ENCODE data around the gene SGCE. TPM values are rescaled to one million over a fixed set of nuclear protein-coding genes. Genes with fewer than 3 reads are reported as not detected.
"Not testable (repeated sequence)": the region's sequence is repeated elsewhere in the genome, so short reads cannot be mapped to it uniquely, and the experiment has no call there.

The SGCE gene, protein sequence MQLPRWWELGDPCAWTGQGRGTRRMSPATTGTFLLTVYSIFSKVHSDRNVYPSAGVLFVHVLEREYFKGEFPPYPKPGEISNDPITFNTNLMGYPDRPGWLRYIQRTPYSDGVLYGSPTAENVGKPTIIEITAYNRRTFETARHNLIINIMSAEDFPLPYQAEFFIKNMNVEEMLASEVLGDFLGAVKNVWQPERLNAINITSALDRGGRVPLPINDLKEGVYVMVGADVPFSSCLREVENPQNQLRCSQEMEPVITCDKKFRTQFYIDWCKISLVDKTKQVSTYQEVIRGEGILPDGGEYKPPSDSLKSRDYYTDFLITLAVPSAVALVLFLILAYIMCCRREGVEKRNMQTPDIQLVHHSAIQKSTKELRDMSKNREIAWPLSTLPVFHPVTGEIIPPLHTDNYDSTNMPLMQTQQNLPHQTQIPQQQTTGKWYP
- 17.4 TPM for total RNA-seq
- long read RNA-seq, transcript SGCE-299 (11 exons, 1,614 nt): major isoform, 7 of 10 reads
- long read RNA-seq, partial matches to known transcripts: 2 of 10 reads
- long read RNA-seq, other reads (novel, unspliced or antisense): 0 of 10 reads

DNA sequence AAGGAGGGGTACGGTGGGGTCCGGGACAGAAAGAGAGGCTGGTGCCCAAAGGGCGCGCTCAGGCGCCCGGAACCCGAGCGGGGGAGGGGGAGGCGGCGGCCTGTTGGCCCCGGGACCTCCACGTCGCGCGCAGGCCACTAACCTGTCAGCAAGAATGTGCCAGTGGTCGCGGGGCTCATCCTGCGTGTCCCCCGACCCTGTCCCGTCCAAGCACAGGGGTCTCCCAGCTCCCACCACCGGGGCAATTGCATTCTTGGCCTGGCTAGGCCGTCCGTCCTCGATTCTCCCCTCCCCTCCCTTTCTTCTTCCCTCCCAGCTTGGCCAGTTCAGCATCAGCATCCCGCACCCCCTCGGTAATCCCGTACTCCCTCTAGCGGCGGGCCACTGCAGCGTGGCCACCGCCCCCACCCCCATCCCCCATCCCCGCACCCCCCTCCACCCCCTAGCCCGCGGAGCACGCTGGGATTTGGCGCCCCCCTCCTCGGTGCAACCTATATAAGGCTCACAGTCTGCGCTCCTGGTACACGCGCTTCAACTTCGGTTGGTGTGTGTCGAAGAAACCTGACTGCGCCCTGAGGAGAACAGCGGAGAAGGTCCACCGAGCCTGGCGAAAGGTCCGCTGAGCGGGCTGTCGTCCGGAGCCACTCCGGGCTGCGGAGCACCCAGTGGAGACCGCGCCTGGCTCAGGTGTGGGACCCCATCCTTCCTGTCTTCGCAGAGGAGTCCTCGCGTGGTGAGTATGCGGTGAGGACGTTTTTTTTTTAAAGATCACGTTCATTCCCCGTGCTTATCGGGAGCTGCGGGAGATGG lies at the start of gene SGCE:
Gene SGCE (minus strand): TSS at position 286 of the 810 bp plus-strand sequence. CDS start 35 bp downstream, at position 251.
- peak; percentile 80 for ATAC-seq
- intact Hi-C loops (cut with micrococcal nuclease): no loop called here
- DNase-seq: peak; percentile 78

DNA sequence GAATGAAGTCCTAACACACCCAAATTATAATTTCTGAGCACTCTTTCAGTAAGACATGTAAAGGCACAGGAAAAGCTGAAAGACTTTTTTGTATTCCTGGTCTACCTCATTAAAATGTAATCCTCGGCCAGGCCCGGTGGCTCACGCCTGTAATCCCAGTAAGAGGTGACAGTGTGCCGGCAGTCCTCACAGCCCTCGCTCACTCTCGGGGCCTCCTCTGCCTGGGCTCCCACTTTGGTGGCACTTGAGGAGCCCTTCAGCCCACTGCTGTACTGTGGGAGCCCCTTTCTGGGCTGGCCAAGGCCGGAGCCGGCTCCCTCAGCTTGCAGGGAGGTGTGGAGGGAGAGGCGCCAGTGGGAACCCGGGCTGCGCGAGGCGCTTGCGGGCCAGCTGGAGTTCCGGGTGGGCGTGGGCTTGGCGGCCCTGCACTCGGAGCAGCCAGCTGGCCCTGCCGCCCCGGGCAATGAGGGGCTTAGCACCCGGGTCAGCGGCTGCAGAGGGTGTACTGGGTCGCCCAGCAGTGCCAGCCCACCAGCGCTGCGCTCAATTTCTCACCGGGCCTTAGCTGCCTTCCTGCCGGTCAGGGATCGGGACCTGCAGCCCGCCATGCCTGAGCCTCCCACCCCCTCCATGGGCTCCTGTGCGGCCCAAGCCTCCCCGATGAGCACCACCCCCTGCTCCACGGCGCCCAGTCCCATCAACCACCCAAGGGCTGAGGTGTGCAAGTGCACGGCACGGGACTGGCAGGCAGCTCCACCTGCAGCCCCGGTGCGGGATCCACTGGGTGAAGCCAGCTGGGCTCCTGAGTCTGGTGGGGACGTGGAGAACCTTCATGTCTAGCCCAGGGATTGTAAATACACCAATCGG lies 49.5 kb upstream of the SGCE start:
- intact Hi-C loops (cut with micrococcal nuclease); DNase-seq; ATAC-seq: not testable (repeated sequence)

DNA sequence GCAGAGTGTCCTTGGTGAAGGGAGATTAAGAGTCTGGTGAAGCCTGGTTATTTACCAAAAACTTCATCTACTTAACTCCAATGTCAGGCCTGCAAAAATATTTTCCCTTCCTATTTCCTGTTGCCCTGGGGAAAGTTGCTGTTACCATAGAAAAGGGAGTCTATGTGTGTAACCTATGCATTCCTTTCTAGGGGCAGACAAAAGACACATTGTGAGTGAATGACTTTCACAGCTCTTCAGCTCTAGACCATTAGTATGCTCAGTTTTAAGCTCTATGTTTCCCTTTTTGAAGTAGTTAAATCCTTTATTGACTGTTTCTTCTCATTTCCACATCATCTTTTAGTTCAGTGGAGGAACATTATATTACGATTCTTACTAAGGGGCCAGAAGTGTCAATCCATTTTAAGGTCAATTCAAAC lies 45.6 kb upstream of the SGCE start:
- DNase-seq (no peak), ATAC-seq (no peak)
- intact Hi-C loops (cut with micrococcal nuclease): no loop called here

DNA sequence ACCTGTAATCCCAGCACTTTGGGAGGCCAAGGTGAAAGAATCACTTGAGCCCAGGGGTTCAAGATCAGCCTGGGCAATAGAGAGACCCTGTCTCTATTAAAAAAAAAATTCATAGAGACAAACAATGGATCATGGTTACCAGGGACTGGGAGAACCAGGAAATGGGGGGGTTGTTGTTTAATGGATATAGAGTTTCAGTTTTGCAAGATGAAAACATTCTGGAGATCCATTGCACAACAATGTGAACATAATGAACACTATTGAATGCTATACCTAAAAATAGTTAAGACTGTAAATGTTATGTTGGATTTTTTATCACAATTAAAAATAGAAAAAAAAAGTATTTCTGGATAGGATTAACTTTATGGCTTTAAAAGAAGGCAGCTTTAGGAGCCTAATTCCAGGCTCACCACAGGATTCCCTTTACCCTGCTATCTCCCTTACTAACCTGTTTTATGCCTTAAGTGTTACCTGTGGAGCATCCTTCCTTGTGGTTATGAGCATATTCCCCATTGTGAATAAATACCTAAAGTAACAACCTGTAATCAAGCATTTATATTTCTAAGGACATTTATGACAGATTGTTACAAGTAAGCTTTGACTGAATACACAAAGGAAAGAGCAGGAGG lies 45.1 kb upstream of the SGCE start:
- DNase-seq: no peak
- no peak for ATAC-seq
- intact Hi-C loops (cut with micrococcal nuclease): no loop called here

DNA sequence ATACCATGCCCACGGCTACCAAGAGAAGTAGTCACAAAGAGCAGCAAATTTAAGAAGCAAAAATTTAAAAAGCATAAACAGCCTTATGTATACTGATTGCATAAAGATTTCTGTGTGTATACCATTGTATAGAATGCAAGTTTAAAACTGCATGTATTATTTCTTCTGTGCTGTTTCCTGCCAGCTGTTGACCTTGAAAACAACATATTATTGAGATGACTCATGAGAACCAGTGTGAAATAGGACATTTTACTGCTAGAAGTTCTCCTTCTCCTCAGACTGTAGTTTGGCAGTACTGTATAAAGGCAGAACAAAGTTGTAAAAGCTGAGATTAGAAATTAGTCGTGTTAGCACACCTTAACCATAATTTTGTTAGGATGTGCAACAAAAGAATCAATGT lies 42.3 kb upstream of the SGCE start:
- ATAC-seq: peak; percentile 73
- DNase-seq: no peak
- intact Hi-C loops (cut with micrococcal nuclease): no loop called here

DNA sequence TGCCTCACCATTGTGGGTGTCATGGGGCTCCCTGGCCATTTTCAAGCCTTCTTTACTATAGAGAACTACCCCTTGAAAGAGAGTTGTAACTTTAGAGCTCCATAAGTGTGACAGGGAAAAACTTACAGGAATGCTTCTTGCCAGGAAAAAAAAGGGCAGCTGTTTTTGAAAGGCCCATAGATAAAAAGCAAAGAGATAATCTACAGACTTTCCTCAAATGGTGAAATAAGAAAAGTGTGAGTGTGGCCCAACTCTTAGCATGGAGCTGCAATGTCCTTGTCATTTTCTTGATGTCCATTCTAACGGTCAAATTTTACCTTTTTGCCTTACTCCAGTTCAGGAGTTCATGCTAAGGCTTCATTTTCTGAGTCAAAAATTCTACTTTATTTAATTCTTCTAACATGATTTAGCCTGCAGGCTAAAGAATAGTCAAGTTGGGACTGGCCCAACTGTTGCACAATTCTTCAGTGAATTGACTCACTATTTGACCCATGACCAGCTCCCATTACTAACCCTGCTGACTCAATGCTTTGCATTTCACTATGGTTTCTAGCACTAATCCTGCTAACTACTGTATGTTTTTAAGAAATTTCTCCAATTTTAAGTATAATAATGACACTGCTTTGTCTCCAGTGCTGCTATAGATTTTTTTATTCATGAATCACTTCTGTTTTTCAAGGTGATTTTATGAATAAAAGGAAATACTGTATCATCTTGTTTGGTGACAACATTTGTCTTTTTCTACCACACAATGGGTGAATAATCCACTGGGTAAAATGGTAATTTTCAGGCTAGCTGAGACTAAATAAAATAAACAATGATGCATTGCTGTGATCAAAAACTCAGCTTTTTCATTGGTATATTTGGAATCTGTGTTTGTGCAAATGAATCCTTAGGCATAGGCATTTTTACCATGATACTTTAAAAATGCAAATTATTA lies 41.4 kb upstream of the SGCE start:
- ATAC-seq: peak; percentile 94
- DNase-seq: no peak
- intact Hi-C loops (cut with micrococcal nuclease): no loop called here

DNA sequence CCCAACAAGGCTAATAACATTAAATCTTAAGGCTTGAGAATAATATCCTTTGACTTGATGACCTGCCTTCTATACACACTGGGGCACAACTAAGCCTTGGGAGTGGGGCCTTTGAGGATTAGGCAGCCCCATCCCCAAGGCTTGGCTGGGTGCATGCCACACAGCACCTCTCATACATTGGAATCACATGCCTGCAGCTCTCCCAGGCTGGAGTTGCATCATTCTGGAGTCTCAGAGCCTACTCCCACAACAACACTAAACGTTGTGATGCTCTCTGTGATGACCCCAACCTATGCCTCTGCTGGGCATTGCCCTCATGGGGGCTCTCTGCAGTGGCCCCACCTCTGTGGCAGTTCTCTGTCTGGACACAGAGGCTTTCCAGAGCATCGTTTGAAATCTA lies 31.9 kb upstream of the SGCE start:
- no peak for DNase-seq
- intact Hi-C loops (cut with micrococcal nuclease): no loop called here
- no peak for ATAC-seq

DNA sequence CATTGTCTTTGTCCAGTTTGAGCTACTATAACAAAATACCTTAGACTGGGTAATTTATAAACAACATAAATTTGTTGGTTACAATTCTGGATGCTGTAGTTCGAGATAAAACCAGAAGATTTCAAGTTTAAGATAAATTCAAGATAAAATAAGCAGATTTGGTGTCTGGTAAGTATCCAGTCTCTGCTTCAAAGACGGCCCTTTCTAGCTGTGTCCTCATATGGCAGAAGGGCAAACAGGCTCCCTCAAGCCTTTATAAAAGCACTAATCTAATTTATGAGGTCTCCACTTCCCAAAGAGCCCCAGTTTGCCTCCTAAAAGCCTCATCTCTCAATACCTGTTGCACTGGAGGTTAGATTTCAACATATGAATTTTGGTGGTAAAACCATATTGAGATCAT lies 31.1 kb upstream of the SGCE start:
- no peak for ATAC-seq
- no peak for DNase-seq
- intact Hi-C loops (cut with micrococcal nuclease): no loop called here

DNA sequence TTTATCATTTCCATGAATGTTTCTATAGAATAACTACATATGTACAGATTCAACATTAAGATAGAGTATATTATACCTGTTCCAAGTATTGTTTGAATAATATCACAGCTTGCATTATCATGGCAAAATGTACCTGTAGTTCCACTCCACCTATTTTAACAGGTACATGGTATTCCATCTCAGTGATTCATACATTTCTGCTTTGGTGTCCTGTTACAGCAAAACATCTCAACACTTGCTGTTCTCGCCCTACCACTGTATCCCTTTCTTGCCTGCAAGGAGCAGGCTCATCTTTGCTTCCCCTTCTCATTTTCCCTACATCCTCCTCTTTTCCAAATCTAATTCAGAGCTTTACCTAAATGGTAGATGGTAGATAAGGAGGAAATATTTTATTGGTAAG lies 27.1 kb upstream of the SGCE start:
- DNase-seq: no peak
- intact Hi-C loops (cut with micrococcal nuclease): no loop called here
- ATAC-seq: no peak

DNA sequence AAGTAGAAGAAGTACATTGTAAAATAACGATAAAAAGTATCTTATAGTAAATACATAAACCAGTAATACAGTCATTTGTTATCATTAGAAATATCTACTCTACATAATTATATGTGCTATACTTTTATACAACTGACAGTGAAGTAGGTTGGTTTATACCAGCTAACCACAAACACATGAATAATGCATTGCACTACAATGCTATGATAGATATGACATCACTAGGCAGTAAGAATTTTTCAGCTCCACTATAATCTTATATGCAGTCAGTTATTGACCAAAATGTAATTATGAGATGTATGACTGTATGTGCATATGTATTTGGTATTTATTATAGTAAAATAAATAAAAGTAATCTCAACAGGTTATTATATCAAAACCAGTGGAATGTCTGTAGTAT lies 23.4 kb upstream of the SGCE start:
- no peak for ATAC-seq
- intact Hi-C loops (cut with micrococcal nuclease): no loop called here
- no peak for DNase-seq

DNA sequence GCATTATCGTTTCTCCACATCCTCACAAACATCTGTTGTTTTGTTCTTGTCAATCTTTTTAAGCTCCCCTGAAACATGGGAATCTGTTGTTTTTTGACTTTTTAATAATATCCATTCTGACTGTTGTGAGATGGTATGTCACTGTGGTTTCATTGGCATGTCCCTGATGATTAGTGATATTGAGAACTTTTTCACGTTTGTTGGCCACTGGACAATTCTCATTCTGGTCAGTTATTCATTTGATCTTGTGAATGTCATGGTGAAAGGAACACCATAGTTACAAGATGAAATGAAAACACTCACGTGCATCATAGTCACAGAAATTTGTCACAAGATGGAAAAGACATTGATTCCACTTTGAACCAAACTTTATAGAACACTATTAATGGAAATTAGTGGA lies 20.5 kb upstream of the SGCE start:
- intact Hi-C loops (cut with micrococcal nuclease): no loop called here
- ATAC-seq (no peak), DNase-seq (no peak)

DNA sequence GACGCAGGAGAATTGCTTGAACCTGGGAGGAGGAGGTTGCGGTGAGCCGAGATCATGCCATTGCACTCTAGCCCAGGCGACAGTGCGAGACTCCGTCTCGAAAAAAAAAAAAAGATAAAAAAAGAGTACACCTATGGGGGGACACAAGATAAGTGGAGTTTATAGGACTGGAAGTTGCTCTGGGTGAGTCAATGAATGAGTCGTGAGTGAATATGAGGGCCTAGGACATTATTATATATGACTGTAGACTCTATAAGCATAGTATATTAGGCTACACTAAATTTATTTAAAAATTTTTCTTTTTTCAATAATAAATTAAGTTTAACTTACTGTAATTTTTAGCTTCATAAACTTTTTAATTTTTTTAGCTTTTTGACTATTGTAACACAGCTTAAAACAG lies 19.4 kb upstream of the SGCE start:
- intact Hi-C loops (cut with micrococcal nuclease): no loop called here
- no peak for ATAC-seq
- no peak for DNase-seq

DNA sequence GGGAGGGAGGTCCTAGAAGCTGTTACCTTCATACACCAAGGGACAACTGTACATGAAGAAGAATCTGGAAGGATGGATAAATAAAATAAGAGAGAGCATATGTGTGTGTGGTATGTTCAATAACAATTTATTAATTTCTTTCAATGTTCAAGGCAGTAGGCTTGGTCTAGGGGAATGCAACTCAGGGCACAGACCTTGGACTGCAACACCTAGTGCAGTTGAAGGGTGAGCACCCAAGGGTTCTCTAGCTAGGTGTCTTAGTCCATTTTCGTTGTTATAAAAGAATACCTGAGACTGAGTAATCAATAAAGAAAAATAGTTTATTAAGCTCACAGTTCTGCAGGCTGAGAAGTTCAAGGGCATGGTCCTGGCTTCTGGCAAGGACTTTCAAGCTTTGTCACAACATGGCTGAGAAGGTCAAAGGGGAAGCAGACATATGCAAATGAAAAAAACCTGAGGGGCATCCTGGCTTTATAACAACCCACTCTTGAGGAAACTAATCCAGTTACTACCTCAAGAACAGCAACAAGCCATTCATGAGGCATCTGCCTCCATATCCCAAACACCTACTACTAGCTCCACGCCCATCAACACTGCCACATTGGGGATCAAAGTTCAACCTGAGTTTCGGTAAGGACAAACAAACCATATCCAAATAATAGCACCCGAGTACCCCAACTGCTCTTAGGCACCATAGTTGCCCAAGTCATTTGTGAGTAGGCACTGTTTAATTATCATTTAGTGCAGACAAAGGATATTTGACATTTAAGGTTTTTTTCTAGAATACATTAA lies 15.7 kb upstream of the SGCE start:
- no peak for ATAC-seq
- intact Hi-C loops (cut with micrococcal nuclease): no loop called here

DNA sequence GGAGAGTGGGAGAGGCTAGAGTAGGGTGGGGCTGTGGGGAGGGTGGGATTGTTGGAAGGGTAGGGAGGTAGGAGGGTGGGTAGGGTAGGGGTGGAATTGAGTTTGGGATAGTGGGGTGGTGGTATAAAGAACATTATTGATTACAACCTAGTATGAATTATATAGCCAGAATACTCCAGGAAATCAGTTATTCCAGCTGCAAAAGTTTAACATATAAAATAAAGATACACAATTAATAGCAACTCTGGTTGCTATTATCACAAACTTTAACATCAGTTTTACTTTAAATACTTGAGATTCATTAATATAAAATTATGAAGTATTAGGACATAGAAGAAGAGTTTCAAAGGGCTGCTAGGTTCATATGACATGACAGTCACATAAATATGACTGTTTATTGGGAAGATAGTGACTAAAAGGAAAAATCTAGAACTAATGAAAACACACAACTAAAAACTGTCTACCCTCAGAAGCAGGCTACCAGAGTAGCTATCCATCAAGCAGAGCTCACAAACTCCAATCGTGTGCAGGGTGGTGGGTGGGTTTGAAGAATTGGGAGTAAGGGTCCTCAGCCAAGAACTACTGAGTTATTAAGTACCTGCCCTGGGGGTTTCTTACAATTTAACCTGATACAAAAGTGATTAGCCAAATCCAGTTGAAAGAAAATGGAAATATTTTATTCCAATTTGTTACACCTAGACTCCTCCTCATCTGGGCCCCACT lies 14.0 kb upstream of the SGCE start:
- intact Hi-C loops (cut with micrococcal nuclease): no loop called here
- no peak for ATAC-seq

More for the DNA sequence above, 15.7 kb upstream of the SGCE start:
- DNase-seq: no peak

DNA sequence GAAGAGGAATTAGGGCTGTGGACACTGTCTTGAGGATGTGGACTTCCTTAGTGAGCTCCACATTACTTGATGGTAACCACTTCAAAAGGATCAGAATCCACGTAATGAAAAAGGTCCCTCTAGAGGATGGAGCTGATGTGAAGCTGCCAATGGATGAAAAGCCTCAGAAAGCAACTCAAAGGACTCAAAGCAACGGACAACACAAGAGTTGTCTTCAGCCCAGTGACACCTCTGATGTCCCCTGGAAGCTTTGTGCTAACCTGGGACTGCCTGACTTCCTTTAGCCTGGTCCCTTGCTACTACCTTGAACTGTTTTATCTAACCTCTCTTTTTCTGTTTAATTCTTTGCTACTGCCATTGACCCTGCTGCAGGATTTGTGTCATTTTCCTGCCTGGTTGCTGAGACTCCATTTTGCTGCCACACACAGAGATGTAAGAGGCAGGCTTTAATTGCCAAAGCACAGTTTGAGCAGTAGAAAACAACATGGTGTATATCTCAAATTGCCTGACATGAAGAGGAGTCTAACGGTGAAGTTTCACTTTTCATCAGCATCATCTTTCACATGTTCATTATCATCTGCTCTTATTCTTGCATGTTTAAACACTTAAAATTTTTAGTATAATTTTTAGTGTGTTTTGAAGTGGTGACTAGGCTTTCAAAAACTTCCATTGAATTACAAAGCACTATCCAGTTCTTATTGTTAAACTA lies 11.1 kb upstream of the SGCE start:
- intact Hi-C loops (cut with micrococcal nuclease): no loop called here
- DNase-seq (no peak), ATAC-seq (no peak)

More for the DNA sequence above, 14.0 kb upstream of the SGCE start:
- no peak for DNase-seq

DNA sequence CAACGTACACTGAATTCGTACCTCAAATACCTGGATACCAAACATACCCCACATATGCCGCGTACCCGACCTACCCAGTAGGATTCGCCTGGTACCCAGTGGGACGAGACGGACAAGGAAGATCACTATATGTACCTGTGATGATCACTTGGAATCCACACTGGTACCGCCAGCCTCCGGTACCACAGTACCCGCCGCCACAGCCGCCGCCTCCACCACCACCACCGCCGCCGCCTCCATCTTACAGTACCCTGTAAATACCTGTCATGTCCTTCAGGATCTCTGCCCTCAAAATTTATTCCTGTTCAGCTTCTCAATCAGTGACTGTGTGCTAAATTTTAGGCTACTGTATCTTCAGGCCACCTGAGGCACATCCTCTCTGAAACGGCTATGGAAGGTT lies 9.5 kb upstream of the SGCE start:
- no peak for ATAC-seq
- no peak for DNase-seq
- intact Hi-C loops (cut with micrococcal nuclease): no loop called here

Measured in left ventricle myocardium superior (tissue), 1 donor.